ENCODE data around the gene IL22.

- no peak for TF ChIP-seq POLR2A (IDR thresholded peaks at IDR 0.05)
- no peak for TF ChIP-seq CTCF (IDR thresholded peaks at IDR 0.05)
These were observed 1.3 kb downstream of the IL22 start for GRCh38 chr12:68252077-68252476.
